ENCODE data around the gene ZDHHC14.

- TF ChIP-seq CTCF (IDR thresholded peaks at IDR 0.05; ENCODE audit: insufficient read depth, low read length) (no peak), GABPA (IDR thresholded peaks at IDR 0.05; ENCODE audit: low read depth) (no peak), POLR2AphosphoS5 (IDR thresholded peaks at IDR 0.05; ENCODE audit: low read depth) (no peak)
Observed at GRCh38 chr6:157663261-157663660, 282.3 kb downstream of the ZDHHC14 start.
